Islet precursor cell (in vitro differentiated cells): ENCODE measurements around the gene CHML.
A peak's percentile ranks its signal among the peaks of the same experiment; 100 is the strongest.
"Not testable (repeated sequence)": the region's sequence is repeated elsewhere in the genome, so short reads cannot be mapped to it uniquely, and the experiment has no call there.

Experiments
- DNase-seq: peaks from one replicate; pipeline ENCODE4 v3.0.0-alpha.2; 2018

Gene CHML

GRCh38 chr1:241640149-241640866, at the start of gene CHML, which contains the start of gene OPN3:
TSS of gene CHML (minus strand) at chr1:241640369. CDS start at chr1:241635766, 4,603 bp downstream.
TSS of gene OPN3 (minus strand) at chr1:241640369. CDS start at chr1:241640254, 115 bp downstream.
- peak; percentile 95 for DNase-seq

GRCh38 chr1:241688940-241689368, 48.8 kb upstream of the CHML start:
- DNase-seq, result peak; percentile 66

GRCh38 chr1:241684108-241684507, 43.9 kb upstream of the CHML start:
- no peak for DNase-seq

GRCh38 chr1:241682921-241683320, 42.8 kb upstream of the CHML start:
- no peak for DNase-seq

- DNase-seq, result not testable (repeated sequence)
These were observed 41.8 kb upstream of the CHML start for GRCh38 chr1:241681861-241682448.

- DNase-seq, result no peak
These were observed 39.8 kb upstream of the CHML start for GRCh38 chr1:241679961-241680360.

GRCh38 chr1:241679404-241679803, 39.2 kb upstream of the CHML start:
- DNase-seq, result no peak

- DNase-seq, result no peak
These were observed 38.4 kb upstream of the CHML start for GRCh38 chr1:241678536-241678935.

GRCh38 chr1:241677201-241677600, 37.0 kb upstream of the CHML start:
- DNase-seq, result no peak

- DNase-seq, result no peak
These were observed 35.8 kb upstream of the CHML start for GRCh38 chr1:241675983-241676382.

- DNase-seq, result no peak
These were observed 34.7 kb upstream of the CHML start for GRCh38 chr1:241674805-241675384.

GRCh38 chr1:241672301-241672700, 32.1 kb upstream of the CHML start:
- DNase-seq, result no peak

- no peak for DNase-seq
These were observed 26.2 kb upstream of the CHML start for GRCh38 chr1:241666419-241666818.

- no peak for DNase-seq
These were observed 20.3 kb upstream of the CHML start for GRCh38 chr1:241660424-241660972.

GRCh38 chr1:241659016-241659415, 18.8 kb upstream of the CHML start:
- DNase-seq, result not testable (repeated sequence)

- DNase-seq, result no peak
These were observed 18.1 kb upstream of the CHML start for GRCh38 chr1:241658081-241658793.

- no peak for DNase-seq
These were observed 14.5 kb upstream of the CHML start for GRCh38 chr1:241654641-241655040.

GRCh38 chr1:241654019-241654418, 13.8 kb upstream of the CHML start:
- DNase-seq, result no peak

- DNase-seq, result no peak
These were observed 11.8 kb upstream of the CHML start, which contains the start of gene WDR64 for GRCh38 chr1:241652012-241652411. TSS of gene WDR64 (plus strand) at chr1:241652281. CDS start at chr1:241652485, 204 bp downstream.

GRCh38 chr1:241648159-241648558, 8.0 kb upstream of the CHML start:
- no peak for DNase-seq

GRCh38 chr1:241647658-241648057, 7.5 kb upstream of the CHML start:
- DNase-seq, result no peak

- no peak for DNase-seq
These were observed 6.0 kb upstream of the CHML start for GRCh38 chr1:241646201-241646600.

GRCh38 chr1:241645199-241645598, 5.0 kb upstream of the CHML start:
- DNase-seq, result no peak
